Dedifferentiated amniotic fluid mesenchymal stem cell (primary cell): ENCODE results near the gene PPP6R3.
A peak's percentile ranks its signal among the peaks of the same experiment; 100 is the strongest.
"Not testable (repeated sequence)": the region's sequence is repeated elsewhere in the genome, so short reads cannot be mapped to it uniquely, and the experiment has no call there.

Experiments used
- DNase-seq: peaks from one replicate; pipeline ENCODE4 v3.0.0-alpha.2; 2016; ENCODE audit errors: extremely low spot score

Gene PPP6R3

GRCh38 chr11:68525336-68525735, 64.8 kb downstream of the PPP6R3 start:
- no peak for DNase-seq

GRCh38 chr11:68525930-68526329, 65.4 kb downstream of the PPP6R3 start:
- no peak for DNase-seq

DNA sequence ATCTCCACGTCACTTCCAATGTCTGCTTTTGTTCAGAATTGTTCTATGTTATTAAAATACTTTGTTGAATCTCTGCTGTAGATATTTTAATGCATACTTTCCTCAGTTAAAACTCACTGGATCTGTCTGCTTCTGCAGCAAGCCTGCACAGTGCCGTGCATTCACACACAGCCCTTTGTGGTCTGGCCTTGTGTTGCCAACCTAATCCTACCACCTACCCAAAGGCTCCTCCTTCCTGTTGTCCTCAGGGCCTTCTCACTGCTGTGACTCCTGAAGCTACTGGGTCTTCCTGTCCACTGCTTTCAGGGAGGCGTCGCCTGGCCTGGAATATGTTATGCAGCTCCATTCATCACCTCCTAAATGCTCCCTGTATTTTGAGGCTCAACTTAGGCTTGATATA, 67.0 kb downstream of the PPP6R3 start:
- DNase-seq = no peak

GRCh38 chr11:68528630-68529029, 68.1 kb downstream of the PPP6R3 start:
- DNase-seq = no peak

DNA sequence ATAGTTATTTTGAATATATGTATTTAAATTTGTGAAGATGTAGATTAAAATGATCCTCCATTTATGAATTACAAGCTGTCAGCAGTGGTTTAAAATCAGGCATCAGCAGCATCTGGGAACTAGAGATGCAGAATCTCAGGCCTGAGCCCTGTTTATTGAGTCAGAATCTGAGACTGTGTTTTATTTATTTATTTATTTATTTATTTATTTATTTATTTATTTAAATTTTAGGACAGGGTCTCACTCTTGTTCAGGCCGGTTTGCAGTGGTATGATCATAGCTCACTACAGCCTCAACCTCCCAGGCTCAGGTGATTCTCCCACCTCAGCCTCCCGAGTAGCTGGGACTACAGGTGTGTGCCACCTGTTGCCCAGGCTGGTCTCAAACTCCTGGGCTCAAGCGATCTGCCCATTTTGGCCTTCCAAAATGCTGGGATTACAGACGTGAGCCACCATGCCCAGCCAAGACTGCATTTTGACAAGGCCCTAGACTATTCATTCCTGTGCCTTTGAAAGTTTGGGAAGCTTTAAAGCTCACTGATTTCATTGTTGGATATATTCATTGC, 70.7 kb downstream of the PPP6R3 start:
- DNase-seq = no peak

DNA sequence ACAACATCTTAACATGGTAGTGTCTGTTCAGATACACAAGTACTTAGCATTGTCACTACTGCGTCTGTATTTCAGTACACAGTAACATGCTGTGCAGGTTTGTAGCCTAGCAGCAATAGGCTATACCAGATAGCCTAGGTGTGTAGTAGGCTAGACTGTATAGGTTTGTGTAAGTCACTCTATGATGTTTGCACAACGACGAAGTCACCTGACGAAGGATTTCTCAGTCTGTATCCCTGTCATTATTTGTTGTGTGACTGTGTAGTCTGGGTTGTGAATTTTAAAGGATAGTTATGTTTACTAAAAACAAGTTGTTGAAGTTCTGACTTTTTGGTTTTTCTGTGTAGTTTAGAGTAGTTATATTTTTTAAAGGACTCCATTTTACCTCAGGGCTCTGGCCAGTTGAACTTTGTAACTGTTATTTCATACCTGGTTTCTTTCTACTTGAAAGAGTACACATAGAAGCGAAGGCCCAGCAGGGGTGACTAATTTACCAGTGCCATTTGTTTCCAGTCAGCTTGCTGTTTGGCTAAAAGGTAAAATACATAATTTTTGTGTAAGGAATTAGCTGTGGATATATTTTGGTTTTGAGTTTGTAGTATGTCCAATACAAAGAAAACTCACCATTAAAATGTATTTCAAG, 72.3 kb downstream of the PPP6R3 start:
- DNase-seq = no peak

GRCh38 chr11:68533945-68534344, 73.4 kb downstream of the PPP6R3 start:
- no peak for DNase-seq

- DNase-seq = no peak
These were observed 74.5 kb downstream of the PPP6R3 start for GRCh38 chr11:68535098-68535497.

GRCh38 chr11:68536706-68537105, 76.2 kb downstream of the PPP6R3 start:
- no peak for DNase-seq

DNA sequence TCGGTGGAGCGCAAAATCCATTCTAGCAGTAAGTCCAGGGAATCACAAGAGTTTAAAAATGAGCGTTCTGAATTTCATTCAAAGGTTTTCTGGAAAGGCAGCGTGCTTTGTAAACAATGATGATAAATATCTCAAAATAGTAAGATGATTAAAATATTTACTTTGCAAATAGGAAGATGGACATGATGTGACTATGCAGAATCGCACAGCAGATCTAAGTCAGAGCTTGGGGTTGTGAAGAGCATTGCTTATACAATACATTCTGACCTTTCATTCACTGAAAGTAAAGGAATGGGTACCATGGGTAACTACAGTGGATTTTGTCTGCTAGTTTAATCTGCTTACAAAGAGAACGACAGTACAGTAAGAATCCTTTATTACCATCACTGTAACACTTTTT, 77.5 kb downstream of the PPP6R3 start:
- no peak for DNase-seq

GRCh38 chr11:68539395-68539794, 78.8 kb downstream of the PPP6R3 start:
- no peak for DNase-seq

- DNase-seq = not testable (repeated sequence)
These were observed 80.0 kb downstream of the PPP6R3 start for GRCh38 chr11:68540504-68540903.

DNA sequence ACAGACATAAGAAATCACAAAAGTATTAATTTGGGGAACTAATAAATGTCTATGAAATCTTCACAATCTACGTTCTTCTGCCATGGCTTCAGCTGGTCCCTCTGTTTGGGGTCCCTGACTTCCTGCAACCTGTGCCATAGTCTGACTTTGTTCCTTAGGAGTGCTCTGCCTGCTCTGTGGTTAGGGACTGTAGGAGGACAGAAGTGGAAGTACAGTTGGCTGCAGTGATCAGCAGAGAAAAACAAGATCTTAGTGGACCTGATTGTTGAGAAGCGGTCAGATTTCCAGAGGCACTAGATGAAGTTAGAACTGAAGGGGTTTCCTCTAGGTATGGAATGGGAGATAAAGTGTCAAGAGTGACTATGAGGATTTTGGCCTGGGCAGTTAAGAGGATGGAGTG, 80.6 kb downstream of the PPP6R3 start:
- no peak for DNase-seq

DNA sequence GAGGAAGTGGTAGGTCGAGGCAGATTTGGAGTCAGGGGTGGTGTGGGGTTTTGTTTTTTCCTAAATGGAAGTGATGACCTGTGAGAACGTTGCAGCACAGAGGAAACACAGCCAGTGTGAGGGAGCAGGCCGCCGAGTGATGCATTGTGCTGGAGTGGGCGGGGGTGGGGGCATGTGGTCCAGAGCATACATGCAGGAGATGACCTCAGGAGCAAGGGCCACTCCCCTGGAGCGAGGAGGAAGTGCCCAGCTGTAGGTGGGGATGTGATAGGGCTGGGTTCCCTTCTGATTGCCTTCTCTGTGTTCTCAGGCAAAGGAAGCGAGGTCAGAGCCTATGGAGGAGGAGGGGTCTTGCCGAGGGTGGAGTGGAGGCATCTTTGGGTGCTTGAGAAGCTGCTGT, 81.4 kb downstream of the PPP6R3 start:
- DNase-seq = no peak

DNA sequence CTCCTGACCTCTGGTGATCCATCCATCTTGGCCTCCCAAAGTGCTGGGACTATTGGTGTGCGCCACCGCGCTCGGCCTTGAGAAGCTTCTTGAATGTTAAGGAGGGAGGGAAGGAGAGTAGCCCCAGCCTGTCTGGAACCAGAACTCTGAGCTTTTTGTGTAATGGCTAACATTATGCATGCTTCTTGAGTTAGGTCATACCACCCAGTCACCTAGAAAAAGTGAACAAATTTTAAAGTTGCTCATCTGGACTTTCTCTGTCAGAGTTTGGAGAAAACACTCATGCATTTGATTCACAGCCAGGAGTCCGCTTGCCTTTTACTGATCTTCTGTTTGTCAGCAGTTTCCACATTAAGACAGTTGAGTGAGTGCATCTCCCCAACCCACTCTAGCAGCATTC, 82.1 kb downstream of the PPP6R3 start:
- peak; percentile 62 for DNase-seq

DNA sequence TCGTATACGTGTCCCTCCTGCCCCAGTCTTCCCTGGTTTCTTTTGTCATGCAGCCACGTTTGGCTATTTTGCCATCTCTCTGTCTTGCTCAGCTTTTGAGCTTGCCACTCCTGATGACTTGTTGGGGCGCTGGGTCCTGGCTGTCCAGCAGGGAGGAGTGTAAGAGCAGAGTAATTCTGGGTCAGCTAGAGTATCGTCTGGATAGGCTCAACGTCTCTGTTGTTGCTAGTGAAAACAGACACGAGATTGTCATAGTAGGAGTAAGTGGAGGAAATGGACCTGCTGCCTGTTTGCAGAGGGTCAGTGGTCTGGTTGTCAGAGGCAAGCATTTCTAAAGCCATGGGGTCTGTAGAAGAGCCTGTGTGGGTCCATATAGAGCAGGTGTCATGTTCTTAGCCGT, 83.0 kb downstream of the PPP6R3 start:
- no peak for DNase-seq

- DNase-seq = no peak
These were observed 84.8 kb downstream of the PPP6R3 start for GRCh38 chr11:68545347-68545746.

DNA sequence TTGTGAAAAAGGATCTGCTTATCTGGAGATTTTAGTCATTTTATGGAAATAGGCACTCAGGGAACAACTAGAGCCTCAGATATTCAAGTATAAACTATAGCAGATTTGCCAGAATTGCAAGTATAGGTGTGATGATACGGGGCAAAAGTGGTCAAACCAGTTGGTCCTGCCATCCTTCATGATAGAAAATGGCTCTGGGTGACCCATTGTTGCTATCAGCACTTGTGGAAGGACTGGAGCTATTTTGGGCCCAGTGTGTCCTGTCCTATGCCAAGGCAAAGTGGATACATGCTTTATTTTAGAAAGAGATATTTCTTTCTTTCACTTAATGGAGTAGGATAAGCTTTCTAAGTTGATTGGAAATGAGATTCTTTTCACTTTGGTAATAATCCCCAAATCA, 85.2 kb downstream of the PPP6R3 start:
- no peak for DNase-seq

- DNase-seq = no peak
These were observed 86.0 kb downstream of the PPP6R3 start for GRCh38 chr11:68546555-68546954.

DNA sequence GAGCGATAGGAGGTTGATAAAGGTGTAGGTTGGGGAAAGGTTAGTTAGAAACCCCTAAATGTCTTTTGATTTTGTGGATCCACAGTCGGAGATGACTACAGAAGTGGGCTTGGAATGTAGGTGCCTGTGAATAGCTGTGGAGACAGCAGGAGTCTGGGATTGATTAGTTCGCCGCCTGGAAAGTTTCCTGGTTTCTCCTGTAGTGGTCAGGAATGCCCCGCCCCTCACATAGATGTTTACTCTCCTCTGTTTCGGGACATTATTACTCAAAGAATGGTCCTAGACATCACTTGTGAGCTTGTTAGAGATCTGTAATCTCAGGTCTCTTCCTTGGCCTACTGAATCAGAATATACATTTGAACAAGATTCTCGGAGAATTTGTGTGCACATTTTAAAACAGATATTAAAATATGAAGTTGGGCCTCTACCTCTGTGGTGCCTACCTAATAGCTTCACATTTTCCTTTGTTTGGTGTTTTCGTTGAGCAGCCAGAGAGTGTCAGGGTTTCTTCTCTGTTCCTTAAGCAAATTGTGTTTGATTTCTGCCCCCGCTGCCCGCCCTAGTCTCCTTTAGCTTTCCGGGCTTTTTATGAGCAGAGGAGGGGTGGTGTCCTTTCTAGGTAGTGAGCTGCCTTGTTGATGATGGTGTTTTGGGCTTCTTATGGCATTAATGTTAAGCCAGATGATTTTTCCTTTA, 89.4 kb downstream of the PPP6R3 start:
- DNase-seq = no peak

DNA sequence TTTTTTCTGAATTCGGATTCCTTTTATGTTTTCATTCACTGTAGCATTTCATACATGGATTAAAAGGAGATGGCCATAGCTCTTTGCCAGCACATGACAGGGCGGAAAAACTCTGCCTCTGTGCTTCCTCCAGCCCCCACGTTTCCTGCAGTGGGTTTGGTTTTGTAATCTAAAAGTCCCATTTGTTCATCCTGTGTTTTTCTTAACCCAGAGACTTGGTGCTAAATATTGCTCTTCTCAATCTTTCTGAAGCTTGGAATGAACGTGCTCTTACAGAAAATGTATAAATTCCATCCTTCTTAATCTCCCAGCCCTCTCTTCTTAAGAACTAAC, 89.9 kb downstream of the PPP6R3 start:
- no peak for DNase-seq

DNA sequence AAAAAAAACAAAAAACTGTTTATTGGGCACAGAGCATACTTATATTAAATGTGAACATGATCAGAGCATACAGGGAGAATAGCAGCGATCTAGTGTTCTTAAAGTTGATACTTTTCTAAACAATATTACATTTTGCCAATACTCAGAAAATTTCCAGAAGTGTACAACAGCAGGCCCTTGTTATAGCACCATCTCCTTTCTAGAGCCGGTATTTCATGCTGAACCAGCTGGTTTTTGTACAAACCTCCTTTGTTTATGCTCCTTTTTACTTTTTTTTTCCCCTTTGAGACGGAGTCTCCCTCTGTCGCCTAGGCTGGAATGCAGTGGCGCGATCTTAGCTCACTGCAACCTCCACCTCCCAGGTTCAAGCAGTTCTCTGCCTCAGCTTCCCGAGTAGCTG, 90.7 kb downstream of the PPP6R3 start:
- no peak for DNase-seq

DNA sequence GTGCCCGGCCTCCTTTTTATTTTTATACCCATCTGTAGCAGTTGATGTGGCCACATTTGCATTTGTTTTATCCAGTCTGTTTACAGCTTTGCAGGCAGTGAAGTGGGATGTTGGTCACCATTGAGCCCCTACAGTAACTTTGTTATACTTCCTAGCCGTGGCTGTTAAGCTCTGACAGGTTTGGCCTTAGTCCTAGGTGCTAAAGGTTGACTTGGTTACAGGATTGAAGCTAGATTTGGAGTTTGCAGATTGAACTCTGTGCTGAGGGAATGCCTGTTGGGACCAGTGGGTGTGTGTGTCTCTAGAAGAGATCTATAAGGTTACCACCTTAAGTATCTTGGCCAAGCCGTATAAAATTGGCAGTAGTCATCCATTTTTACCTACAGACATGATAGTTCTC, 91.2 kb downstream of the PPP6R3 start:
- no peak for DNase-seq

GRCh38 chr11:68552542-68552941, 92.0 kb downstream of the PPP6R3 start:
- DNase-seq = no peak
